Measurements from ENCODE around the gene RAB7B.

DNA sequence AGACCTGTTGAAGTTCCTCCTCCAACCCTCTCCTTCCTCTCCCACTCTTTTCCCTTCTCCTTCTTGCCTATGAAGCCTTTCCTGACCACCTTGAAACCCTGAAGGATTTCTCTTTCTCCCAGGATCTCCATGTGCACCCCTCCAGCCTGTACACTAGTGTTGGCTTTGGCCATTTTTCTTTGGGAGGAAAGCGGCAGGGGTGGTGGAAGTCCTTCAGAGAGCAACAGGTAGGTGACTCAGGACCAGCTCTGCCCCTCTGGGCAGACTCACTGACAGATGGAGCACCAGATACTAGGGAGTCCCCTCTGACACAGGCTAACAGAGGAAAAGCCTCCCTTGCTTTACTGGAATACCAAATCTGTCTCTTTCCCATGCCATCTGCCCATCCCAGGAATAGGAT lies 64.5 kb downstream of the RAB7B start:
- TF ChIP-seq RFX5 (IDR thresholded peaks at IDR 0.05; ENCODE audit: low read depth, low read length): no peak
- TF ChIP-seq, protein P1, sequence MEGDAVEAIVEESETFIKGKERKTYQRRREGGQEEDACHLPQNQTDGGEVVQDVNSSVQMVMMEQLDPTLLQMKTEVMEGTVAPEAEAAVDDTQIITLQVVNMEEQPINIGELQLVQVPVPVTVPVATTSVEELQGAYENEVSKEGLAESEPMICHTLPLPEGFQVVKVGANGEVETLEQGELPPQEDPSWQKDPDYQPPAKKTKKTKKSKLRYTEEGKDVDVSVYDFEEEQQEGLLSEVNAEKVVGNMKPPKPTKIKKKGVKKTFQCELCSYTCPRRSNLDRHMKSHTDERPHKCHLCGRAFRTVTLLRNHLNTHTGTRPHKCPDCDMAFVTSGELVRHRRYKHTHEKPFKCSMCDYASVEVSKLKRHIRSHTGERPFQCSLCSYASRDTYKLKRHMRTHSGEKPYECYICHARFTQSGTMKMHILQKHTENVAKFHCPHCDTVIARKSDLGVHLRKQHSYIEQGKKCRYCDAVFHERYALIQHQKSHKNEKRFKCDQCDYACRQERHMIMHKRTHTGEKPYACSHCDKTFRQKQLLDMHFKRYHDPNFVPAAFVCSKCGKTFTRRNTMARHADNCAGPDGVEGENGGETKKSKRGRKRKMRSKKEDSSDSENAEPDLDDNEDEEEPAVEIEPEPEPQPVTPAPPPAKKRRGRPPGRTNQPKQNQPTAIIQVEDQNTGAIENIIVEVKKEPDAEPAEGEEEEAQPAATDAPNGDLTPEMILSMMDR (conservative IDR thresholded peaks at IDR 0.05; ENCODE audit: low read depth, low read length): no peak
- no peak for TF ChIP-seq MXI1 (IDR thresholded peaks at IDR 0.05; ENCODE audit: borderline replicate concordance, low read depth, low read length)
- TF ChIP-seq CHD1 (IDR thresholded peaks at IDR 0.05; ENCODE audit: low read depth, low read length): no peak
- no peak for TF ChIP-seq CEBPB (IDR thresholded peaks at IDR 0.05; ENCODE audit: low read depth, low read length)
- no peak for TF ChIP-seq MAFK (IDR thresholded peaks at IDR 0.05; ENCODE audit: low read depth, low read length)
- no peak for TF ChIP-seq BHLHE40 (IDR thresholded peaks at IDR 0.05; ENCODE audit: low read depth, low read length)

Measured in IMR-90 (cell line).